Measurements from ENCODE around the gene KLK1. TPM values are rescaled to one million over a fixed set of nuclear protein-coding genes. Genes with fewer than 3 reads are reported as not detected.

KLK1 gene
- total and polyA plus RNA-seq, 2 of the 13 experiments (the other 11 are each of a cell fraction or from before 2014, with no cell fraction given): not detected

GRCh38 chr19:50843205-50843604 lies 19.6 kb upstream of the KLK1 start (continued):
- TF ChIP-seq ATF3 (CRISPR knock-in tag; IDR thresholded peaks at IDR 0.05): no peak
- TF ChIP-seq AFF4 (CRISPR knock-in tag; IDR thresholded peaks at IDR 0.05): no peak

GRCh38 chr19:50842130-50842529 lies 18.5 kb upstream of the KLK1 start:
- no TSS peak for BruUV-seq (replicated peaks)
- Histone ChIP-seq H3K4me3 (replicated peaks in 1 of 3; ENCODE audit: insufficient read depth in 1 of 3, low read depth in 2 of 3, low read length in 3 of 3) (no peak overlapping the region), H3K27me3 (ENCODE audit: control insufficient read depth in 1 of 2, insufficient read depth in 2 of 2, low read length in 2 of 2) (peaks cover 0 to 4% of the 10 kb centered on the region in 2 experiments; a peak in 2 of 5 replicates), H3K9me3 (ENCODE audit: low read length) (no peaks in the 10 kb centered on the region), H2AFZ (ENCODE audit: low read length) (no peak overlapping the region), H3K27ac (ENCODE audit: extremely low read length, insufficient read depth, low read length) (no peak overlapping the region), H3K36me3 (replicated peaks in 1 of 2; ENCODE audit: control insufficient read depth in 1 of 2, insufficient read depth in 2 of 2, low read length in 2 of 2) (no peaks in the 10 kb centered on the region), H4K20me1 (ENCODE audit: insufficient read depth, low read length) (no peaks in the 10 kb centered on the region), H3K79me2 (ENCODE audit: insufficient read depth, low read length) (no peaks in the 10 kb centered on the region), H3K4me1 (ENCODE audit: insufficient read depth, low read length) (no peaks in the 10 kb centered on the region), H3K4me2 (ENCODE audit: low read depth, low read length) (no peak overlapping the region), H3K9ac (ENCODE audit: insufficient read depth, low read depth, low read length) (no peak overlapping the region)
- WGBS (ENCODE audit: low lambda C conversion rate): 13% methylated on average over 6 of the region's 6 CpGs
- TF ChIP-seq AGO2 (optimal IDR thresholded peaks at IDR 0.05; ENCODE audit: low read depth, low read length) (no peak), SIN3A (IDR thresholded peaks at IDR 0.05; ENCODE audit: borderline replicate concordance, low read depth, low read length) (no peak), CCAR2 (optimal IDR thresholded peaks at IDR 0.05; ENCODE audit: low read depth, low read length) (no peak), PHF5A (CRISPR knock-in tag; IDR thresholded peaks at IDR 0.05; ENCODE audit: low read depth, unreplicated experiment) (no peak), CHD4 (IDR thresholded peaks at IDR 0.05; ENCODE audit: borderline replicate concordance, low read length) (no peak), ZNF432 (CRISPR knock-in tag; IDR thresholded peaks at IDR 0.05; ENCODE audit: borderline replicate concordance) (no peak), ATF6 (CRISPR knock-in tag; conservative IDR thresholded peaks at IDR 0.05) (no peak)
- CTCF ChIA-PET (ENCODE audit: low intra/inter-chr PET ratio, low total read pairs): no interaction called here
- no peak for ATAC-seq
- intact Hi-C loops (cut with micrococcal nuclease; ENCODE audit: unreplicated experiment) (no loop called here), in situ Hi-C loops (cut with HindIII; ENCODE audit: extremely low pct_ligation_motif_present, low pct_unique_long_range_greater_than_20kb) (no loop called here)
- POLR2A ChIA-PET: no interaction called here
- no peak for FAIRE-seq
- DNase-seq (ENCODE audit: low spot score): no peak

Measured in HepG2 (cell line).